ENCODE results near the gene KLF14. TPM values are rescaled to one million over a fixed set of nuclear protein-coding genes. Genes with fewer than 3 reads are reported as not detected.
"Not testable (repeated sequence)": the region's sequence is repeated elsewhere in the genome, so short reads cannot be mapped to it uniquely, and the experiment has no call there.

KLF14 gene
- total RNA-seq, 1 experiment from 2014 or later: not detected

DNA sequence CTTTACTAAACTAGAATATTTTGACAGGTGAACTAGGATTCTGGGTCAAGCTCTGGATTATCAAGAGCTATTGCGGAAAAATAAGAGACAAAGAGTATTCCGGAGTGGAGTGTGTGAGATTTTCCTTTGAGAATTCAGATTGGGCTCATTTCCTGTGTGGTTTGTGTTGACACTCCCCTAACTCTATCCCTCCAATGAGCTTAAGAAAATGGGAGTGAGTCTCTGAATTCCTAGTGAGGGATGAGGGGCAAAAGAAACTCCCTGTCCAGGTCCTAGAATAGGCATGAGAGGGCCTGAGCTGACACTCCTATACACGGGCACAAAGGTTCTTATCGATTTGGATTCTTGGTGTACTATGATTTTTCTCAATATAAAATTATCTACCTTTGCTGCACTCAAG lies 10.2 kb downstream of the KLF14 start:
- in situ Hi-C loops (cut with HindIII; ENCODE audit: low pct_unique_long_range_greater_than_20kb, low sequenced_read_pairs): no loop called here
- no peak for DNase-seq (ENCODE audit: low read depth)

DNA sequence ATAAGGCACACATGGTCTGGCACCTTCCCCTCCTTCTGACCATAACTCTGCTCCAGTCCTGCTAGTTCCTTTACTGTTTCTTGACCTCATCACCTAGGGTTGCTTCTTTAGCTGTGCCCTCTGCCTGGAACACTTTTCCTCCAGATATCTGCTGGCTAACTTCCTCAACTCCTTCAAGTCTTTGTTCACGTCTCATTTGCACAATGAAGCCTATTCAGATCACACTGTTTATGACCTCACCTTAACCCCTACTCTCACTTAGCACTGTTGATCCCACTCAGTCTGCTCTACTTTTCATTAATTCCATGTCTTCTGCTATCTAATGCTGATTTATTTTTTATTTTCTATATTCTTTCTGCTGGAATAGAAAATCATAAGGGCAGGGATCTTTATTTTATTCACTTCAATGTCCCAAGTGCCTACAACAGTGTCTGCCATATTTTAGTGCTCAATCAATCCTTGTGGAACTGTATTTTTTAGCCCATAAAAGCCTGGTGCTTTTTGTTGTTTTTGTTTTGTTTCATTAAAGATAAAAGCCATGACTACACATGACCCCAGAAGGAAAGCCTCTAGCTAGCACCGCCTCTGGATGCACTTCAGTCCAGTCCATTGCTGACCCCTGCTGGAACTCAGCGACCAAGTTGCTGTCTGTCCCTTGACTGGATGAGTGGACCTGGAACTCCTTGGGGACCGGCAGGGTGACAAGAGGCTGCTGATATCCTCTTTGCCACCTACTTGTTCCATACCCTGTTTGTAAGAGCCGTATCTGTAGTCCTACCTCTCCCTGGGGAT lies 12.3 kb downstream of the KLF14 start:
- DNase-seq (ENCODE audit: low read depth): peak; percentile 61
- in situ Hi-C loops (cut with HindIII; ENCODE audit: low pct_unique_long_range_greater_than_20kb, low sequenced_read_pairs): no loop called here

DNA sequence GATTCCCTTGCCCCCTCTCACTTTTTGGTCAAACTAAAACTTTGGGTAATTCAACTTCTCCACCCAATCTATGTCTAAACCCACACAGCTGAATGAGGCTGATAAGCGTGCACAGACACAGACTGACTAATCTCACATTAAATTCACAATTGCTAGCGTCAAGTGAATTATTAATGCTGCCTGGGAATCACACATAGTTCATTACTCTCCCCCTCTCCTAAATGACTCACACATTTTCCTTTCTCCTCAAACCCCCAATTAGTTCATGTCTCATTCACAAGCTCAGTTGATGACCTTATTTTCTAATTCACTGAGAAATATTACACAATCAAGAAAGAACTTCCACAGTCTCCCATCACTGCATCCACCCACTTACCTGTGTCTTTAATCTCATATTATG lies 14.5 kb downstream of the KLF14 start:
- DNase-seq (ENCODE audit: low read depth): peak; percentile 40
- in situ Hi-C loops (cut with HindIII; ENCODE audit: low pct_unique_long_range_greater_than_20kb, low sequenced_read_pairs): no loop called here

GRCh38 chr7:130712416-130712815 lies 21.6 kb downstream of the KLF14 start:
- DNase-seq (ENCODE audit: low read depth): no peak
- in situ Hi-C loops (cut with HindIII; ENCODE audit: low pct_unique_long_range_greater_than_20kb, low sequenced_read_pairs): no loop called here

- in situ Hi-C loops (cut with HindIII; ENCODE audit: low pct_unique_long_range_greater_than_20kb, low sequenced_read_pairs): no loop called here
- no peak for DNase-seq (ENCODE audit: low read depth)
Measured at GRCh38 chr7:130708766-130709165, 25.2 kb downstream of the KLF14 start.

DNA sequence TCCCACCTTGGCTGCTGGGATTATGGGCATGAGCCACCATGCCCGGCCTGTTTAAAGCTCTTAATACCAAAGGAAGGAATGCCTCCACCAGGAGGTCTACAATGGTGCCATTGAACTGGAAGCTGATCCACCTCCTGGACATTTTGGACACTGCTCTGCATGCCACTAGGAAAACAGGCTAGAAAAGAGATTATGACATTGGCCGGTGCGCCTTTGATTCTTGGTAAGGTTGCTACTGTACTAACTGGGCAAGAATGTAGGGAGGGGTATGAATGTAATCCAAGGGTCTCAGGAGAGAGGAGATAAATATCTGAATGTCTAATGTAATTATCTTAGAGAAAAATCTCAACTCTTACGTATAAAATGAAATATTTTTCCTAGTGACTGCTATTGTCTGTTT lies 26.0 kb downstream of the KLF14 start:
- in situ Hi-C loops (cut with HindIII; ENCODE audit: low pct_unique_long_range_greater_than_20kb, low sequenced_read_pairs): no loop called here
- DNase-seq (ENCODE audit: low read depth): no peak

DNA sequence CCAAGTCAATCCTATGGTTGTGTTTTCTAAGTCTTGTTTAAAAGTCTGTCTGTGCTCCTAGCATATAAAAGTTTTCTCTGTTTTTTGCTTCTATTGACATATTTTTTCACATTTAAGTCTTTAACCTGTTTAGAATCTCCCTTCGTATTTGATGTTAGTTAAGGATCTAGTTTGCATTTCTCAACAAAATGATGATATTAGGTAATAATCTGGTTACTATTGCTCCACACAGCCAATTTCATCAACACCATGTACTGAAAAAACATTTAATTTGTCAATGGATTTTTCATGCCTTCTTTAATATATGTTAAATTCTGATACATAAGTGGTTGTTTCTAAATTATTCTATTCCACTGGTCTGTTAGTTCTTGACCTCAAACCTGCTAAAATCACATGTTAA lies 30.2 kb downstream of the KLF14 start:
- in situ Hi-C loops (cut with HindIII; ENCODE audit: low pct_unique_long_range_greater_than_20kb, low sequenced_read_pairs): no loop called here
- no peak for DNase-seq (ENCODE audit: low read depth)

DNA sequence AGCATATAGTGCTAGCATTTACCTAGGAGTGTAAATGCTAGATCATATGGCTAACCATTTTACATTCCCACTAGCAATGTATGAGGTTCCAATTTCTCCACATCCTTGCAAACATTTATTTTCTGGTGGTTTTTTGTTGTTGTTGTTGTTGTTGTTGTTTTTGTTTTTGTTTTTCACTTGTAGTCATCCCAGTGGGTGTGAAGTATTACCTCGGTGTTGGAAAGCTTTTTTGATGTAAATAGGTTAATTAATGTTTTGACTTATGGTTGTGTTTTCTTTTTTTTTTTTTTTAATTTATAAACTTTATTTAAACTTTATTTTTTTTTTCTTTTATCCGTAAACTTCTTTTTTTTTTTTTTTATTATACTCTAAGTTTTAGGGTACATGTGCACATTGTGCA lies 32.4 kb downstream of the KLF14 start:
- DNase-seq (ENCODE audit: low read depth): no peak
- in situ Hi-C loops (cut with HindIII; ENCODE audit: low pct_unique_long_range_greater_than_20kb, low sequenced_read_pairs): no loop called here

GRCh38 chr7:130700760-130701159 lies 33.2 kb downstream of the KLF14 start:
- in situ Hi-C loops (cut with HindIII; ENCODE audit: low pct_unique_long_range_greater_than_20kb, low sequenced_read_pairs): no loop called here
- DNase-seq (ENCODE audit: low read depth): no peak

DNA sequence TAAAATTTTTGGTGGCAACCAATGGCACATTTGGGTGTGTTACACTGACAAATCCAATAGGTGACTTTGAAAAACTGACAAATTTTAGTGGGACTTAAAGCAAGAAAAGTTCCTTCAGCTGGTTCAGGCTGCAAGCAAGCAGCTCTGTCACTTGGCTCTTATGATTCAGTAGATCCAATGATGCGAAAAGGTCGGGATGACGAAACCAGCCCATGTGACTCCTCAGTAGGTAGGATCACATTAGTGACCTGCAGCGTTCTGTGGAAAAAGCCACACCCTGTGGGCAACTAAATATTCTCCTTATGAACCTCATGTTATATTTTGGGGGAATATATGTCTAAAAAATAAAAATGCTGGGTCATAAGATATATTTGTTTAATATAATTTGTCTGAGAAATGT lies 34.3 kb downstream of the KLF14 start:
- in situ Hi-C loops (cut with HindIII; ENCODE audit: low pct_unique_long_range_greater_than_20kb, low sequenced_read_pairs): no loop called here
- DNase-seq (ENCODE audit: low read depth): peak; percentile 54

GRCh38 chr7:130697820-130698219 lies 36.2 kb downstream of the KLF14 start:
- DNase-seq (ENCODE audit: low read depth): no peak
- in situ Hi-C loops (cut with HindIII; ENCODE audit: low pct_unique_long_range_greater_than_20kb, low sequenced_read_pairs): no loop called here

DNA sequence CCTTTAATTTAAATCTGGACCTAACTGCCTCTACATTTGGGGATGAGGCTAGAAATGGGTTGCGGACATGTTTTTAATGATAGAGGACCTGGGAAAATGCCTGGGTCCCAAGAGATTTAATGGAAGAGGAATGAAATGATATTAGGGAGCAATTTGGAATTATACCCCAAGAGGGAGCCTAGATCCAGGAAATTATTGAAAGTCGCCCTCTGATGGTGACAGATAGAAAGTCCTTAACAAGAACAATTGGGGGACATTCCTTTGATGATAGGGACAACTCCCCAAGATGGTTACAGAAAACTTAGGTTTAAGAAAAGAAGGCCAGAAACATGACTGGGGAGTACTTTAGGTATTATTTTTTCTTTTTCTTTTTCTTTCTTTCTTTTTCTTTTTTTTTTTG lies 38.2 kb downstream of the KLF14 start:
- in situ Hi-C loops (cut with HindIII; ENCODE audit: low pct_unique_long_range_greater_than_20kb, low sequenced_read_pairs): no loop called here
- no peak for DNase-seq (ENCODE audit: low read depth)

DNA sequence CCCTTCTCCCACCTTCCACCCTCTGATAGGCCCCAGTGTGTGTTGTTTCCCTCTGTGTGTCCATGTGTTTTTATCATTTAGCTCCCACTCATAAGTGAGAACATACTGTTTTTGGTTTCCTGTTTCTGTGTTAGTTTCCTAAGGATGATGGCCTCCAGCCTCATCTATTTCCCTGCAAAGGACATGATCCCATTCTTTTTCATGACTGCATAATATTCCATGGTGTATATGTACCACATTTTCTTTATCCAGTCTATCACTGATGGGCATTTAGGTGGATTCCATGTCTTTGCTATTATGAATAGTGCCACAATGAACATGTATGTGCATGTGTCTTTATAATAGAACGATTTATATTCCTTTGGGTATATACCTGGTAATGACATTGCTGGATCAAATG lies 41.6 kb downstream of the KLF14 start:
- DNase-seq (ENCODE audit: low read depth); in situ Hi-C loops (cut with HindIII; ENCODE audit: low pct_unique_long_range_greater_than_20kb, low sequenced_read_pairs): not testable (repeated sequence)

GRCh38 chr7:130689683-130690082 lies 44.3 kb downstream of the KLF14 start:
- in situ Hi-C loops (cut with HindIII; ENCODE audit: low pct_unique_long_range_greater_than_20kb, low sequenced_read_pairs): no loop called here

GRCh38 chr7:130683026-130683425 lies 51.0 kb downstream of the KLF14 start:
- in situ Hi-C loops (cut with HindIII; ENCODE audit: low pct_unique_long_range_greater_than_20kb, low sequenced_read_pairs): no loop called here

More at GRCh38 chr7:130689683-130690082, 44.3 kb downstream of the KLF14 start:
- no peak for DNase-seq (ENCODE audit: low read depth)

More at GRCh38 chr7:130683026-130683425, 51.0 kb downstream of the KLF14 start:
- DNase-seq (ENCODE audit: low read depth): no peak

Other genes starting within 250 kb of the KLF14 start
- gene MEST, start 242.1 kb downstream of the KLF14 start, total RNA-seq (2014; rRNA removed; shearing (Covaris generic); ENCODE audit: low replicate concordance): 26.0 and 28.6 TPM in 2 replicates
- gene COPG2, start 65.5 kb downstream of the KLF14 start, total RNA-seq (2014; rRNA removed; shearing (Covaris generic); ENCODE audit: low replicate concordance): 18.2 and 21.6 TPM in 2 replicates
- gene TSGA13, start 47.7 kb downstream of the KLF14 start, total RNA-seq (2014; rRNA removed; shearing (Covaris generic); ENCODE audit: low replicate concordance): not detected in 2 replicates